H1 (cell line): Measurements from ENCODE around the gene CRYAB. TPM values are rescaled to one million over a fixed set of nuclear protein-coding genes. Genes with fewer than 3 reads are reported as not detected.

ENCODE experiments used
- CTCF ChIA-PET: fragments of 300-600 bp; sonication (Branson Sonifier 250); formaldehyde crosslinking; loops from one replicate; lab custom pipeline; 2021; ENCODE audit not compliant: partially characterized antibody; lab: Charles Lee
- POLR2A ChIA-PET: fragments of 300-600 bp; sonication (Branson Sonifier 250); formaldehyde crosslinking; loops from one replicate; lab custom pipeline; 2021; ENCODE audit warnings: inconsistent platforms; ENCODE audit not compliant: partially characterized antibody; lab: Charles Lee
- DNase-seq, 2 experiments: peaks; one replicate each; pipeline versions ENCODE4 v3.0.0 to v3.0.0-alpha.2; 2010 to 2022; ENCODE audit warnings: low spot score in 2 of 2, low read depth in 1 of 2, mixed read lengths in 1 of 2
- FAIRE-seq: peaks from 2 replicates; lab custom pipeline; 2011; peaks lifted over from hg19 to GRCh38; lab: Jason Lieb, UNC
- H2AFZ ChIP-seq: 2 replicates; pipeline ENCODE4 v1.8.1; 2012; ENCODE audit warnings: low read length, inconsistent platforms
- H2AK5ac ChIP-seq: 2 replicates; pipeline ENCODE4 v1.6.1; 2013; ENCODE audit warnings: low read depth, low read length
- H2BK120ac ChIP-seq: replicated peaks from 2 replicates; pipeline ENCODE3; 2013; ENCODE audit warnings: low read depth, low read length, inconsistent platforms
- H2BK12ac ChIP-seq: 2 replicates; pipeline ENCODE4 v1.6.1; 2013; ENCODE audit warnings: low read depth, low read length
- H2BK15ac ChIP-seq: 2 replicates; pipeline ENCODE4 v1.6.1; 2013; ENCODE audit warnings: low read length
- H2BK20ac ChIP-seq: 2 replicates; pipeline ENCODE4 v1.6.1; 2013; ENCODE audit warnings: low read length
- H2BK5ac ChIP-seq: 2 replicates; pipeline ENCODE4 v1.6.1; 2013; ENCODE audit warnings: low read depth, low read length
- H3K14ac ChIP-seq: 2 replicates; pipeline ENCODE4 v1.6.1; 2013; ENCODE audit warnings: inconsistent platforms; ENCODE audit not compliant: insufficient read length
- H3K18ac ChIP-seq: 2 replicates; pipeline ENCODE4 v1.6.1; 2013; ENCODE audit warnings: low read length; ENCODE audit errors: extremely low read depth
- H3K23ac ChIP-seq: 2 replicates; pipeline ENCODE4 v1.6.1; 2013; ENCODE audit warnings: inconsistent platforms; ENCODE audit not compliant: insufficient read length
- H3K23me2 ChIP-seq: 2 replicates; pipeline ENCODE4 v1.6.1; 2013; ENCODE audit warnings: low read depth, low read length
- H3K27ac ChIP-seq: 2 replicates; pipeline ENCODE4 v1.6.1; 2011; ENCODE audit warnings: low read depth, low read length, inconsistent platforms
- H3K27me3 ChIP-seq, 4 experiments: replicated peaks in 1 of 4; 1 replicate in 1 of 4; 2 replicates in 3 of 4; pipeline versions ENCODE4 v1.6.1 to v1.8.1; 2011 to 2013; ENCODE audit warnings: low read length in 3 of 4, mild to moderate bottlenecking in 3 of 4, inconsistent platforms in 2 of 4, mixed read lengths in 2 of 4, moderate library complexity in 1 of 4; ENCODE audit not compliant: control insufficient read depth in 3 of 4, insufficient read depth in 3 of 4; ENCODE audit errors: extremely low read depth in 1 of 4
- H3K36me3 ChIP-seq, 4 experiments: 2 replicates each; pipeline versions ENCODE4 v1.6.1 to v1.8.1; 2011 to 2013; ENCODE audit warnings: mild to moderate bottlenecking in 4 of 4, low read length in 3 of 4, moderate library complexity in 2 of 4, control low read depth in 1 of 4, inconsistent platforms in 1 of 4; ENCODE audit not compliant: insufficient read depth in 4 of 4, control insufficient read depth in 2 of 4
- H3K4ac ChIP-seq: replicated peaks from 2 replicates; pipeline ENCODE3; 2013; ENCODE audit warnings: low read length, low read depth, mixed read lengths, inconsistent platforms; ENCODE audit not compliant: insufficient read length
- H3K4me1 ChIP-seq, 4 experiments: replicated peaks in 1 of 4; 1 replicate in 1 of 4; 2 replicates in 3 of 4; pipeline versions ENCODE4 v1.6.1 to v1.8.1; 2011 to 2013; ENCODE audit warnings: low read length in 3 of 4, inconsistent platforms in 2 of 4, mixed read lengths in 1 of 4; ENCODE audit not compliant: insufficient read depth in 4 of 4, control insufficient read depth in 3 of 4
- H3K4me2 ChIP-seq, 2 experiments: 2 replicates each; pipeline versions ENCODE4 v1.6.1 to v1.8.1; 2011 to 2013; ENCODE audit warnings: low read depth in 2 of 2, low read length in 2 of 2, control low read depth in 1 of 2, inconsistent platforms in 1 of 2, mild to moderate bottlenecking in 1 of 2; ENCODE audit not compliant: insufficient read depth in 1 of 2
- H3K4me3 ChIP-seq, 4 experiments: fragments of 200-600, 300-600 bp in 1 of 4; sonication (generic), shearing (Covaris generic), sonication (Bioruptor Twin) in 1 of 4; 2 replicates each; pipeline versions ENCODE4 v1.5.1 to v1.8.1; 2011 to 2016; ENCODE audit warnings: low read length in 4 of 4, low read depth in 3 of 4, control low read depth in 2 of 4, inconsistent platforms in 2 of 4, mild to moderate bottlenecking in 2 of 4, mixed read lengths in 1 of 4, moderate library complexity in 1 of 4; ENCODE audit not compliant: insufficient read depth in 2 of 4; ENCODE audit errors: extremely low read depth in 1 of 4
- H3K56ac ChIP-seq: replicated peaks from 2 replicates; pipeline ENCODE3; 2013; ENCODE audit warnings: low read depth, mild to moderate bottlenecking, mixed read lengths, low read length, inconsistent platforms; ENCODE audit not compliant: insufficient read length
- H3K79me1 ChIP-seq: 2 replicates; pipeline ENCODE4 v1.6.1; 2013; ENCODE audit warnings: low read depth, low read length, control low read depth
- H3K79me2 ChIP-seq, 2 experiments: 2 replicates each; pipeline versions ENCODE4 v1.6.1 to v1.8.1; 2012 to 2013; ENCODE audit warnings: low read length in 2 of 2, mild to moderate bottlenecking in 2 of 2, inconsistent platforms in 1 of 2; ENCODE audit not compliant: insufficient read depth in 2 of 2, control insufficient read depth in 1 of 2
- H3K9ac ChIP-seq, 4 experiments: replicated peaks in 1 of 4; 1 replicate in 1 of 4; 2 replicates in 3 of 4; pipeline versions ENCODE4 v1.6.1 to v1.8.1; 2011 to 2013; ENCODE audit warnings: low read depth in 3 of 4, low read length in 3 of 4, control low read depth in 2 of 4, mild to moderate bottlenecking in 2 of 4, moderate library complexity in 2 of 4, inconsistent platforms in 1 of 4; ENCODE audit errors: extremely low read depth in 1 of 4
- H3K9me3 ChIP-seq, 2 experiments: 2 replicates each; pipeline versions ENCODE4 v1.6.1 to v1.8.1; 2012 to 2013; ENCODE audit warnings: mild to moderate bottlenecking in 2 of 2, moderate library complexity in 2 of 2, control low read depth in 1 of 2, inconsistent platforms in 1 of 2, low read depth in 1 of 2, low read length in 1 of 2, mixed read lengths in 1 of 2; ENCODE audit not compliant: insufficient read depth in 2 of 2
- H4K20me1 ChIP-seq, 2 experiments: replicated peaks in 1 of 2; 2 replicates each; pipeline versions ENCODE3 to v1.8.1; 2011 to 2013; ENCODE audit warnings: inconsistent platforms in 2 of 2, low read length in 2 of 2, mild to moderate bottlenecking in 1 of 2; ENCODE audit not compliant: insufficient read depth in 2 of 2, control insufficient read depth in 1 of 2
- H4K5ac ChIP-seq: 2 replicates; pipeline ENCODE4 v1.6.1; 2013; ENCODE audit warnings: low read length, low read depth, mixed read lengths, inconsistent platforms; ENCODE audit not compliant: insufficient read length
- H4K8ac ChIP-seq: 2 replicates; pipeline ENCODE4 v1.8.0; 2013; ENCODE audit warnings: mild to moderate bottlenecking, moderate library complexity, low read length, inconsistent platforms; ENCODE audit not compliant: insufficient read depth; ENCODE audit errors: extremely low read depth
- H4K91ac ChIP-seq: replicated peaks from 2 replicates; pipeline ENCODE3; 2013; ENCODE audit warnings: low read length, mixed read lengths, inconsistent platforms; ENCODE audit not compliant: insufficient read length
- BRCA1 ChIP-seq: IDR thresholded peaks from 2 replicates; pipeline ENCODE4 v1.6.1; 2012; ENCODE audit warnings: low read depth, low read length, improper control_type of control experiment
- CEBPB ChIP-seq: IDR thresholded peaks from 2 replicates; pipeline ENCODE4 v1.6.1; 2012; ENCODE audit warnings: low read depth, low read length
- PHF8 ChIP-seq: fragments of 200-600 bp; sonication (generic); conservative IDR thresholded peaks from 2 replicates; pipeline ENCODE4 v1.7.1; 2012; ENCODE audit warnings: low read depth, mild to moderate bottlenecking, inconsistent platforms, low read length, moderate library complexity
- SAP30 ChIP-seq: fragments of 300-600 bp; sonication (generic); IDR thresholded peaks from 2 replicates; pipeline ENCODE4 v1.7.1; 2012; ENCODE audit warnings: low read length, moderate library complexity, mild to moderate bottlenecking, inconsistent platforms; ENCODE audit not compliant: insufficient read depth, insufficient replicate concordance
- WGBS, 2 experiments: shearing (Covaris generic) in 1 of 2; methylation state at CpG; one replicate each; pipeline versions ENCODE4 v1.1.6 to v1.1.7; 2013 to 2015; ENCODE audit warnings: low lambda C conversion rate in 2 of 2, mixed read lengths in 2 of 2, inconsistent platforms in 1 of 2, low coverage in 1 of 2, missing lambda C conversion rate in 1 of 2; ENCODE audit not compliant: insufficient replicate concordance in 2 of 2, insufficient coverage in 1 of 2, insufficient read length in 1 of 2; ENCODE audit errors: extremely low coverage in 1 of 2, missing lambda C conversion rate in 1 of 2; 5-methylcytosine and 5-hydroxymethylcytosine counted together
- polyA plus RNA-seq, 7 experiments: library from polyadenylated mRNA; depleted of rRNA in 3 of 7; stranded (reverse) in 5 of 7; unstranded in 2 of 7; fragments of >200 nt in 5 of 7; fragments of 200-250 nt in 2 of 7; gene quantifications; 1 replicate in 5 of 7; 2 replicates in 1 of 7; 4 replicates in 1 of 7; pipeline versions ENCODE4 v1.2.1 to v1.2.3, GENCODE V29; 2011 to 2013; ENCODE audit warnings: missing spikeins in 2 of 7, mixed read lengths in 2 of 7
- total RNA-seq: library from RNA; stranded (reverse); fragmentation: NEBNext Ultra II Directional; extraction: Animal tissue kit (Norgen Biotek cat#: 25700); gene quantifications from 2 replicates; pipeline ENCODE4 v1.2.1, GENCODE V29; 2021

CRYAB gene
- total and polyA plus RNA-seq, 2 of the 8 experiments (the other 6 are each of a cell fraction or from before 2014, with no cell fraction given), result 1.9 to 2.0 TPM

DNA sequence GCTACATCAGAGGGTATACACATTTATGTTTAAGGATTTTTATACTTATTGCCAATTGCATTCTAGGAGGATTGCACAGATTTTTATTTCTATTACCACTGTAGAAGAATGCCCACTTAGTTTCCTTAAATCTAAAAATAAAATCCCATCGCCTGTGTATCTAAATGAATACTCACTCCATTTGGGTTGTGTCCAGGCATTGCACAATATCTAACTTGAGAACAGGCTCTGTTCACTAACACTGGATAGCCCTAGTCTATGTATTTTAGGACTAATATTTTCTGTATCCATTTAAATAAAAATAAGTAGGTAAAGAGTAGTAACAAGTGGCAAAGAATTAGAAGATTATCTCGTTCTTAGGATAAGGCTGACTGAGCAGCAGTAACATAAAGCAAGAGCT, 11.2 kb upstream of the CRYAB start:
- Histone ChIP-seq H3K56ac (no peak overlapping the region), H4K5ac (no peak overlapping the region), H3K23ac (no peak overlapping the region), H2AK5ac (no peak overlapping the region), H3K27me3 (no peaks in the 10 kb centered on the region; a peak in 1 of 7 replicates), H3K4me2 (no peak overlapping the region), H4K20me1 (no peaks in the 10 kb centered on the region), H3K9ac (no peak overlapping the region), H3K18ac (no peak overlapping the region), H2BK120ac (no peak overlapping the region), H4K91ac (no peak overlapping the region), H3K4ac (no peak overlapping the region), H3K9me3 (no peaks in the 10 kb centered on the region), H3K14ac (no peak overlapping the region), H4K8ac (no peak overlapping the region), H3K23me2 (peaks cover 3% of the 10 kb centered on the region; the same call in 1 of the 2 replicates), H2BK20ac (no peak overlapping the region), H3K4me3 (no peak overlapping the region), H2BK5ac (no peak overlapping the region), H2BK15ac (no peak overlapping the region), H3K27ac (no peak overlapping the region), H3K36me3 (no peaks in the 10 kb centered on the region), H3K79me2 (no peaks in the 10 kb centered on the region), H2BK12ac (no peak overlapping the region), H2AFZ (no peak overlapping the region), H3K4me1 (peaks cover 0 to 16% (median 6%) of the 10 kb centered on the region in 4 experiments; a peak in 6 of 7 replicates), H3K79me1 (no peaks in the 10 kb centered on the region)
- no peak for DNase-seq
- ChIA-PET POLR2A (interaction anchor here (1.5 kb wide), 1 partner anchor 43 kb away, joined by 3 read pairs; no protein-coding TSS in a partner anchor), CTCF (interaction anchor here (1.4 to 25.5 kb wide), 2 partner anchors 9 to 57 kb away, joined by 4 to 565 read pairs; no protein-coding TSS in a partner anchor)
- TF ChIP-seq SAP30 (no peak), BRCA1 (no peak), CEBPB (peak; percentile 53; the same call in 1 of the 2 replicates), PHF8 (no peak)
- 90% methylated on average over 2 of the region's 2 CpGs; no CpG with 5 or more reads in 1 of the 2 experiments for WGBS, 2 experiments
- FAIRE-seq, result no peak
